ENCODE measurements around the gene TMED1. TPM values are rescaled to one million over a fixed set of nuclear protein-coding genes. Genes with fewer than 3 reads are reported as not detected.
"Not testable (repeated sequence)": the region's sequence is repeated elsewhere in the genome, so short reads cannot be mapped to it uniquely, and the experiment has no call there.

The TMED1 gene
- total RNA-seq, 5 donors from 2014 or later (not counting 1 experiment from before 2014, with no cell fraction given): 6.1 to 11.4 (median 9.5) TPM

DNA sequence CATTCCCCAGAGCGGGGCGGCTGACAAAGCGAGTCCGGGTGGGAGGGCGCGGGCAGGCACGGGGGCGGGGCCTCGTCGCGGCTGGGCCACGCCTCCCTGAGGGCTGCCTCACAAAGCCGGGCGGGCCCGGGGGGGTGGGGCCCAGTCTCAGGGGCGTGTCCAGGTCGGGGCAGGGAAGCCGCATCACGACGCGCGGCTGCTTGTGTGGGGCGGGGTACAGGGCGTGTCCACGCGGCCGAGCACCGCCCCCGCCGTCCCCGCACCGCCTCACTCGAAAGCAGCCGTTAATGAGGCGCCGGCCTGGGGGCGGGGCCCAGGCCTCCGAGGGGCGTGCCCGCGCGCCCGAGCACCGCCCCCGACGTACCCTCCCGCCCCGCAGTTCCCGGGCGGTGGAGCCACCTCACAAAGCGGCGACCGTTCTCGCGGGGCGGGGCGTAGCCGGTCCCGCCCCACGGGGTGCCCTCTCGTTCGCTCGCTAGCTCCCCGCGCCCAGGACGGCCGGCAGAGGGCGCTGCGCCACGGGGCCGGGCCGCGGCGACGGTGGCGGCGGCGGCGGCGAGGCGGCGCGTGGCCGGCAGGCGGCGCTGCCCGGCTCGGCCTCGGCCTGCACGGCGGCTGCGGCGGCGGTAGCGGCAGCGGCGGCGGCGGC is 35.1 kb upstream of the TMED1 start, which contains the start of gene CARM1:
Gene CARM1 (plus strand): TSS at position 599 of the 649 bp plus-strand sequence. CDS start 150 bp downstream, outside the sequence.
- WGBS (ENCODE audit: insufficient coverage): under 1% methylated on average over 99 of the region's 99 CpGs
- H3K27me3 ChIP-seq (replicated peaks in 1 of 2; ENCODE audit: control insufficient read depth in 2 of 2, extremely low read depth in 1 of 2, insufficient read depth in 2 of 2, low read length in 1 of 2): no peaks in the 10 kb centered on the region
- peaks cover 10 to 23% of the 10 kb centered on the region in 2 experiments for H3K4me1 ChIP-seq (ENCODE audit: control insufficient read depth in 1 of 2, extremely low read depth in 1 of 2, insufficient read depth in 2 of 2, low read length in 2 of 2)
- no peaks in the 10 kb centered on the region for H3K36me3 Mint-ChIP-seq
- ChIA-PET CTCF (interaction anchor here in 1 of 2 donors (0.5 to 2.0 kb wide), 6 partner anchors 35 to 750 kb away, joined by 3 to 6 read pairs (median 3); partner anchors contain the start of genes DNM2 and TMED1), POLR2A (no interaction called here)
- peaks cover 14 to 27% (median 18%) of the 10 kb centered on the region in 3 donors for H3K4me1 Mint-ChIP-seq
- no peaks in the 10 kb centered on the region for H3K9me3 ChIP-seq
- DNase-seq: peak; percentile 97 to 100 (median 99)
- no peaks in the 10 kb centered on the region for H3K36me3 ChIP-seq (ENCODE audit: control insufficient read depth in 2 of 2, extremely low read depth in 1 of 2, insufficient read depth in 1 of 2, low read length in 1 of 2)
- peak within 1 kb of the TSS; percentile 73 to 89 (median 77) for H3K4me3 Mint-ChIP-seq
- no peaks in the 10 kb centered on the region for H3K27me3 Mint-ChIP-seq
- ATAC-seq (replicated peaks in 1 of 4): peak; percentile 84 to 88 (median 87)
- no peaks in the 10 kb centered on the region for H3K9me3 Mint-ChIP-seq
- H3K27ac Mint-ChIP-seq: peak within 1 kb of the TSS; percentile 62 to 79
- peak within 1 kb of the TSS; percentile 57 to 63 for H3K4me3 ChIP-seq (ENCODE audit: control insufficient read depth in 1 of 2, extremely low read depth in 1 of 2, low read length in 1 of 2)
- H3K27ac ChIP-seq (ENCODE audit: low read length): peak within 1 kb of the TSS; percentile 64

DNA sequence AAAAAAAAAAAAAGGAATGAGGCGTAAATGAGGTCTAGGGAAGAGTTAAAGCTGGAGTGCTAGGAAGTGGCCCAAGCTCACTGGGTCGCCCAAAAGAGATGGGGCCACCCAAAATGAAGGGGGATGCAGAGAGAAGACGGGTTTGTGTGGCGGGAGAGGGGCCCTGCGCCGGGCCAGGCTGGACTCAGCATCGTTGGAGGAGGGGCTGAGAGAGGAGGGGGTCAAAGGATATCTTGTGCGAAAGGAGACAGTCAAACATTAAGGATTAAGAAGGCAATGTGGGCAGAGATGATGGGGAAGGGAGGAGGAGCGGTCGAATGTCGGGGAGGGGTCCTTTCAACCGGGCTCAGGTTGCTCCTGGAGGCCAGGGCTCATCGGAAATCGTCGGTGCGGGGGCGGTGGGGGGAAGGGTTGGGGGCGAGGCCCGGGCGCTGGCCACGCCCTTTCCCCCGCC is 34.5 kb upstream of the TMED1 start:
- ChIA-PET CTCF (interaction anchor here in 1 of 2 donors (0.5 to 2.0 kb wide), 6 partner anchors 34 to 750 kb away, joined by 3 to 6 read pairs (median 3); partner anchors contain the start of genes DNM2 and TMED1), POLR2A (interaction anchor here in 1 of 2 donors (0.6 kb wide), 1 partner anchor 153 kb away, joined by 3 read pairs; the partner anchor contains the start of gene DNM2)
- H3K36me3 ChIP-seq (ENCODE audit: control insufficient read depth in 2 of 2, extremely low read depth in 1 of 2, insufficient read depth in 1 of 2, low read length in 1 of 2): no peaks in the 10 kb centered on the region
- peak overlapping the region; percentile 62 to 79 for H3K27ac Mint-ChIP-seq
- peak overlapping the region; percentile 64 for H3K27ac ChIP-seq (ENCODE audit: low read length)
- no peak for DNase-seq
- 7% methylated on average over 18 of the region's 22 CpGs for WGBS (ENCODE audit: insufficient coverage)
- ATAC-seq (replicated peaks in 1 of 4): no peak
- H3K9me3 ChIP-seq: no peaks in the 10 kb centered on the region
- no peaks in the 10 kb centered on the region for H3K9me3 Mint-ChIP-seq
- H3K4me1 Mint-ChIP-seq: peaks cover 14 to 27% (median 18%) of the 10 kb centered on the region in 3 donors
- peak overlapping the region; percentile 43 to 57 for H3K4me3 ChIP-seq (ENCODE audit: control insufficient read depth in 1 of 2, extremely low read depth in 1 of 2, low read length in 1 of 2)
- H3K4me3 Mint-ChIP-seq: peak overlapping the region; percentile 63 to 76 (median 65)
- H3K36me3 Mint-ChIP-seq: no peaks in the 10 kb centered on the region
- H3K27me3 Mint-ChIP-seq: no peaks in the 10 kb centered on the region
- no peaks in the 10 kb centered on the region for H3K27me3 ChIP-seq (replicated peaks in 1 of 2; ENCODE audit: control insufficient read depth in 2 of 2, extremely low read depth in 1 of 2, insufficient read depth in 2 of 2, low read length in 1 of 2)
- H3K4me1 ChIP-seq (ENCODE audit: control insufficient read depth in 1 of 2, extremely low read depth in 1 of 2, insufficient read depth in 2 of 2, low read length in 2 of 2): peaks cover 10 to 23% of the 10 kb centered on the region in 2 experiments

DNA sequence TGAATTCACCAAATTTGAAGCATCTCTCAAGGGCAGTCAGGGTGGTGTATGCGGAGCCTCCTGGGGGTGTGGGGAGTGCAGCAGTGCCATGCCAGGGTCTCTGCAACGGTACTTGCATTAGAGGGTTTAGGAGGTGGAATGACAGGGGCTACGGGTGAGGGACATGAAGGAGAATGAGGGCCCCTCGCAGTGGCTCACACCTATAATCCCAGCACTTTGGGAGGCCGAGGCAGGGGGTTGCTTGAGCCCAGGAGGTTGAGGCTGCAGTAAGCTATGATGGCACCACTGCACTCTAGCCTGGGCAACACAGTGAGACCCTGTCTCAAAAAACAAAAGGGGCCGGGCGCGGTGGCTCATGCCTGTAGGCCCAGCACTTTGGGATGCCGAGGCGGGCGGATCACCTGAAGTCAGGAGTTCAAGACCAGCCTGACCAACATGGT is 33.9 kb upstream of the TMED1 start:
- H3K36me3 Mint-ChIP-seq; H3K4me3 ChIP-seq (ENCODE audit: control insufficient read depth in 1 of 2, extremely low read depth in 1 of 2, low read length in 1 of 2); H3K27me3 ChIP-seq (replicated peaks in 1 of 2; ENCODE audit: control insufficient read depth in 2 of 2, extremely low read depth in 1 of 2, insufficient read depth in 2 of 2, low read length in 1 of 2); H3K9me3 ChIP-seq; H3K36me3 ChIP-seq (ENCODE audit: control insufficient read depth in 2 of 2, extremely low read depth in 1 of 2, insufficient read depth in 1 of 2, low read length in 1 of 2); H3K27ac ChIP-seq (ENCODE audit: low read length); H3K27me3 Mint-ChIP-seq; CTCF ChIA-PET; H3K9me3 Mint-ChIP-seq; ATAC-seq (replicated peaks in 1 of 4): not testable (repeated sequence)
- WGBS (ENCODE audit: insufficient coverage): 96% methylated on average over 8 of the region's 11 CpGs
- DNase-seq: peak in 2 of 35 experiments; percentile 5 to 28
- H3K4me3 Mint-ChIP-seq: peak overlapping the region; percentile 55 to 65 (median 63)
- H3K4me1 Mint-ChIP-seq: peaks cover 14 to 27% (median 18%) of the 10 kb centered on the region in 3 donors
- POLR2A ChIA-PET: interaction anchor here in 1 of 2 donors (0.6 kb wide), 1 partner anchor 152 kb away, joined by 3 read pairs; the partner anchor contains the start of gene DNM2
- peak overlapping the region in 1 of 2 donors; percentile 52 for H3K27ac Mint-ChIP-seq
- H3K4me1 ChIP-seq (ENCODE audit: control insufficient read depth in 1 of 2, extremely low read depth in 1 of 2, insufficient read depth in 2 of 2, low read length in 2 of 2): peaks cover 10 to 23% of the 10 kb centered on the region in 2 experiments

DNA sequence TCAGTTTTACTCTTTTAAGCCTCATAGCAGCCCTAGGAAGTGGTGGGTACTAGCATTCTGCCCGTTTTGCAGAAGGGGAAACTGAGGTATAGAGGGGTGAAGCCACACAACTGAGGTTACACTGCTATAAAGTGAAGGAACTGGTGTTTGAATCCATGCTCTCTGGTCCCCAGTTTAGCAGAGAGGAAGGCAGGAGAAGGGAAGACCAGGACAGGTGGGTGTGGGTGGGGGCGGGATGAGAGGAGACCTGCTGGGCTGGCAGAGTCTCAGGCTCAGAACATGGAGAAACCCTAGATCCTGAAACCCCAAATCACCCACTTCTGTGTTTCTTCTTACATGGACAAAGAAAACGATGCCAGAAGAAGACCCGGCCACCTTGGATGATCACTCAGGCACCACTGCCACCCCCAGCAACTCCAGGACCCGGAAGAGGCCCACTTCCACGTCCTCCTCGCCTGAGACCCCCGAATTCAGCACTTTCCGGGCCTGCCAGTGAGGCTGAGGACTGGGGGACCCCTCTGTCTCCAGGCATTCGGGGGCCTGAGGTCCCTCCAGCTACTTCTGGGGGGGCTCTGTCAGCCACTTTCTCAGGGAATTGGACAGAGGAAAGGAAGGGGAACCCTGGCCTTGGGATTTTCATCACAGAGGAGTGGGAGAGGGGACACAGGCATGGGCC is 33.0 kb upstream of the TMED1 start:
- Histone ChIP-seq H3K9me3 (no peaks in the 10 kb centered on the region), H3K4me3 (ENCODE audit: control insufficient read depth in 1 of 2, extremely low read depth in 1 of 2, low read length in 1 of 2) (no peak overlapping the region), H3K4me1 (ENCODE audit: control insufficient read depth in 1 of 2, extremely low read depth in 1 of 2, insufficient read depth in 2 of 2, low read length in 2 of 2) (peaks cover 10 to 31% of the 10 kb centered on the region in 2 experiments), H3K27me3 (replicated peaks in 1 of 2; ENCODE audit: control insufficient read depth in 2 of 2, extremely low read depth in 1 of 2, insufficient read depth in 2 of 2, low read length in 1 of 2) (no peaks in the 10 kb centered on the region), H3K36me3 (ENCODE audit: control insufficient read depth in 2 of 2, extremely low read depth in 1 of 2, insufficient read depth in 1 of 2, low read length in 1 of 2) (no peaks in the 10 kb centered on the region), H3K27ac (ENCODE audit: low read length) (no peak overlapping the region)
- Mint-ChIP-seq H3K9me3 (no peaks in the 10 kb centered on the region), H3K36me3 (no peaks in the 10 kb centered on the region), H3K4me3 (peak overlapping the region in 1 of 3 donors; percentile 28), H3K4me1 (peaks cover 21 to 32% (median 23%) of the 10 kb centered on the region in 3 donors), H3K27me3 (no peaks in the 10 kb centered on the region), H3K27ac (no peak overlapping the region)
- POLR2A ChIA-PET: no interaction called here
- DNase-seq: no peak
- WGBS (ENCODE audit: insufficient coverage): 91% methylated on average over 8 of the region's 10 CpGs
- ATAC-seq (replicated peaks in 1 of 4): no peak
- CTCF ChIA-PET: interaction anchor here in 1 of 2 donors (0.6 kb wide), 1 partner anchor 361 kb away, joined by 3 read pairs; no protein-coding TSS in a partner anchor

DNA sequence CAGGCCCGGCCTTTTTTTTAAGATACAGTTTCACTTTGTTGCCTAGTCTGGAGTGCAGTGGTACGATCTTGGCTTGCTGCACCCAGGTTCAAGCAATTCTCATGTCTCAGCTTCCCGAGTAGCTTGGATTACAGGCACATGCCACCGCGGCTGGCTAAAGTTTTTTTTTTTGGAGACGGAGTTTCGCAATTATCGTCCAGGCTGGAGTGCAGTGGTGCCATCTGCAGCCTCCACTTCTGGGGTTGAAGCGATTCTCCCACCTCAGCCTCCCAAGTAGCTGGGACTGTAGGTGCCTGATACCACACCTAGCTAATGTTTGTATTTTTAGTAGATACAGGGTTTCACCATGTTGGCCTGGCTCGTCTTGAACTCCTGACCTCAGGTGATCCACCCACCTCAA is 30.5 kb upstream of the TMED1 start:
- ChIA-PET POLR2A (interaction anchor here in 1 of 2 donors (0.7 kb wide), 2 partner anchors 28 to 277 kb away, joined by 3 to 11 read pairs; no protein-coding TSS in a partner anchor), CTCF (interaction anchor here in 1 of 2 donors (0.7 to 1.0 kb wide), 2 partner anchors 12 to 152 kb away, joined by 3 read pairs; no protein-coding TSS in a partner anchor)
- Histone ChIP-seq H3K4me3 (ENCODE audit: control insufficient read depth in 1 of 2, extremely low read depth in 1 of 2, low read length in 1 of 2) (no peak overlapping the region), H3K27me3 (replicated peaks in 1 of 2; ENCODE audit: control insufficient read depth in 2 of 2, extremely low read depth in 1 of 2, insufficient read depth in 2 of 2, low read length in 1 of 2) (no peaks in the 10 kb centered on the region), H3K27ac (ENCODE audit: low read length) (no peak overlapping the region), H3K9me3 (no peaks in the 10 kb centered on the region), H3K36me3 (ENCODE audit: control insufficient read depth in 2 of 2, extremely low read depth in 1 of 2, insufficient read depth in 1 of 2, low read length in 1 of 2) (no peaks in the 10 kb centered on the region), H3K4me1 (ENCODE audit: control insufficient read depth in 1 of 2, extremely low read depth in 1 of 2, insufficient read depth in 2 of 2, low read length in 2 of 2) (peaks cover 3 to 17% of the 10 kb centered on the region in 2 experiments)
- Mint-ChIP-seq H3K36me3 (no peaks in the 10 kb centered on the region), H3K4me3 (no peak overlapping the region), H3K27ac (no peak overlapping the region), H3K9me3 (no peaks in the 10 kb centered on the region), H3K27me3 (no peaks in the 10 kb centered on the region), H3K4me1 (peaks cover 16 to 26% (median 24%) of the 10 kb centered on the region in 3 donors)
- DNase-seq: no peak
- 96% methylated on average over 5 of the region's 10 CpGs for WGBS (ENCODE audit: insufficient coverage)
- ATAC-seq (replicated peaks in 1 of 4): no peak

DNA sequence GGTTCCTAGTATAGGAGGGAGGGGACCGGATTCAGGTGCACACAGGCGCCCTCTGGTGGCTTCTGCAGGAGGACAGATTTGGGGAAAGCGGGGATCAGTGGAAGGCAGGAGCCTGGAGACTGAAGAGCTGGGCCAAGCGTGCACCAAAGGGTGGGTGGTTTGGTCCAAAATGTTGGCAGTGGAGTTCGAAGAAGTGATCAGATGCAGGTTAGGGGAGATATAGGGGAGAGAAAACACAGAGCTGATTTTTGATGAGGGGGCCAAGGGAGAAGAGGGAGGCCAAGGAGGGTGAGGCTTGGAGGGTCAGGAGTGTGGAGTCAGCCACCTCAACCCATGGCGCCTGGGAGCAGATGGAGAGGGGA is 28.5 kb upstream of the TMED1 start:
- ATAC-seq (replicated peaks in 1 of 4): peak; percentile 92 to 93 (median 92)
- peaks cover 12 to 20% (median 17%) of the 10 kb centered on the region in 3 donors for H3K4me1 Mint-ChIP-seq
- H3K27ac Mint-ChIP-seq: peak overlapping the region in 1 of 2 donors; percentile 66
- 9% methylated on average over 6 of the region's 6 CpGs for WGBS (ENCODE audit: insufficient coverage)
- Histone ChIP-seq H3K27me3 (replicated peaks in 1 of 2; ENCODE audit: control insufficient read depth in 2 of 2, extremely low read depth in 1 of 2, insufficient read depth in 2 of 2, low read length in 1 of 2) (no peaks in the 10 kb centered on the region), H3K4me3 (ENCODE audit: control insufficient read depth in 1 of 2, extremely low read depth in 1 of 2, low read length in 1 of 2) (no peak overlapping the region), H3K36me3 (ENCODE audit: control insufficient read depth in 2 of 2, extremely low read depth in 1 of 2, insufficient read depth in 1 of 2, low read length in 1 of 2) (no peaks in the 10 kb centered on the region), H3K27ac (ENCODE audit: low read length) (no peak overlapping the region), H3K4me1 (ENCODE audit: control insufficient read depth in 1 of 2, extremely low read depth in 1 of 2, insufficient read depth in 2 of 2, low read length in 2 of 2) (peaks cover 0 to 10% of the 10 kb centered on the region in 2 experiments), H3K9me3 (no peaks in the 10 kb centered on the region)
- POLR2A ChIA-PET: interaction anchor here (0.6 to 0.7 kb wide), 4 partner anchors 15 to 497 kb away, joined by 3 to 5 read pairs (median 3); partner anchors contain the start of gene DNM2 (in 1 of the 2)
- DNase-seq: peak; percentile 46 to 89 (median 72)
- no peaks in the 10 kb centered on the region for H3K9me3 Mint-ChIP-seq
- H3K36me3 Mint-ChIP-seq: no peaks in the 10 kb centered on the region
- H3K27me3 Mint-ChIP-seq: no peaks in the 10 kb centered on the region
- no peak overlapping the region for H3K4me3 Mint-ChIP-seq
- CTCF ChIA-PET: interaction anchor here (0.5 to 1.6 kb wide), 9 partner anchors 9 to 1542 kb away, joined by 3 to 31 read pairs (median 4); partner anchors contain the start of genes DNM2 (in 1 of the 2) and TMED1 (in 1 of the 2)
